ENCODE results near the gene IMPACT.

Gene IMPACT

GRCh38 chr18:24474406-24474805 is 47.9 kb downstream of the IMPACT start:
- no peak for DNase-seq (ENCODE audit: low read depth, low spot score)
- Histone ChIP-seq H3K9me3 (ENCODE audit: low read depth, low read length) (no peaks in the 10 kb centered on the region), H3K36me3 (ENCODE audit: insufficient read depth, low read length) (no peaks in the 10 kb centered on the region), H3K27ac (no peak overlapping the region), H3K9ac (ENCODE audit: insufficient read length) (no peak overlapping the region), H3K4me3 (no peak overlapping the region)
- TF ChIP-seq FOXP2 (optimal IDR thresholded peaks at IDR 0.05; ENCODE audit: control extremely low read depth, extremely low read length, insufficient read depth) (no peak), EZH2 (IDR thresholded peaks at IDR 0.05) (no peak), POLR2AphosphoS5 (IDR thresholded peaks at IDR 0.05; ENCODE audit: borderline replicate concordance, low read depth, low read length) (no peak)

- Histone ChIP-seq H3K27ac (no peak overlapping the region), H3K9me3 (ENCODE audit: low read depth, low read length) (no peaks in the 10 kb centered on the region), H3K4me3 (no peak overlapping the region), H3K9ac (ENCODE audit: insufficient read length) (no peak overlapping the region), H3K36me3 (ENCODE audit: insufficient read depth, low read length) (no peaks in the 10 kb centered on the region)
- TF ChIP-seq EZH2 (IDR thresholded peaks at IDR 0.05) (no peak), FOXP2 (optimal IDR thresholded peaks at IDR 0.05; ENCODE audit: control extremely low read depth, extremely low read length, insufficient read depth) (no peak), POLR2AphosphoS5 (IDR thresholded peaks at IDR 0.05; ENCODE audit: borderline replicate concordance, low read depth, low read length) (no peak)
- no peak for DNase-seq (ENCODE audit: low read depth, low spot score)
These were observed 49.6 kb downstream of the IMPACT start for GRCh38 chr18:24475926-24476589.

GRCh38 chr18:24479371-24479770 is 52.9 kb downstream of the IMPACT start:
- H3K27ac ChIP-seq: no peak overlapping the region
- H3K4me3 ChIP-seq: no peak overlapping the region
- no peak for DNase-seq (ENCODE audit: low read depth, low spot score)
- no peak for TF ChIP-seq FOXP2 (optimal IDR thresholded peaks at IDR 0.05; ENCODE audit: control extremely low read depth, extremely low read length, insufficient read depth)
- no peak for TF ChIP-seq POLR2AphosphoS5 (IDR thresholded peaks at IDR 0.05; ENCODE audit: borderline replicate concordance, low read depth, low read length)
- no peak for TF ChIP-seq EZH2 (IDR thresholded peaks at IDR 0.05)
- H3K9ac ChIP-seq (ENCODE audit: insufficient read length): no peak overlapping the region
- H3K36me3 ChIP-seq (ENCODE audit: insufficient read depth, low read length): no peaks in the 10 kb centered on the region
- no peaks in the 10 kb centered on the region for H3K9me3 ChIP-seq (ENCODE audit: low read depth, low read length)

GRCh38 chr18:24482821-24483220 is 56.4 kb downstream of the IMPACT start:
- no peak overlapping the region for H3K9ac ChIP-seq (ENCODE audit: insufficient read length)
- H3K27ac ChIP-seq: no peak overlapping the region

DNA sequence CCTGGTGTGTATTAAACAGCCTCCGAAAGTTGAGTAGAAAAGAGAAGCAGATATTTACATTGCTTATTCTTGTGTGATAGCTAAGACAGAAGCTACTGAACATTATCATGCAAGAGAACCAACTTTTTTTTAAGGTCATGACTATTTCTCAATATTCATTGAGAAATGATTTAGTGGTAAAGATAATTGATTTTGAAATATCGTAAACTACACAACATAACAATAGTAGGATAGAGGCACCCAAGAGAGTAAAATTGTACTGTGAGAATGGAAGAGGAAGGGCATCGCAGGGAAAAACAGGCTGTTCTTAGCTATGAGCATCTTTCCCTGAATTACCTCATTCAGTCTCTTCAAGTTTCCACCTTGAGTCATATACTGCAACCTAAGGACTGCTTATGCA is 59.2 kb downstream of the IMPACT start:
- H3K4me3 ChIP-seq: no peak overlapping the region
- no peak for DNase-seq (ENCODE audit: low read depth, low spot score)

More at GRCh38 chr18:24482821-24483220, 56.4 kb downstream of the IMPACT start:
- H3K4me3 ChIP-seq: no peak overlapping the region
- H3K36me3 ChIP-seq (ENCODE audit: insufficient read depth, low read length): no peaks in the 10 kb centered on the region
- TF ChIP-seq FOXP2 (optimal IDR thresholded peaks at IDR 0.05; ENCODE audit: control extremely low read depth, extremely low read length, insufficient read depth) (no peak), POLR2AphosphoS5 (IDR thresholded peaks at IDR 0.05; ENCODE audit: borderline replicate concordance, low read depth, low read length) (no peak), EZH2 (IDR thresholded peaks at IDR 0.05) (no peak)
- no peaks in the 10 kb centered on the region for H3K9me3 ChIP-seq (ENCODE audit: low read depth, low read length)
- no peak for DNase-seq (ENCODE audit: low read depth, low spot score)

GRCh38 chr18:24486684-24487083 is 60.2 kb downstream of the IMPACT start:
- no peaks in the 10 kb centered on the region for H3K9me3 ChIP-seq (ENCODE audit: low read depth, low read length)
- no peak for DNase-seq (ENCODE audit: low read depth, low spot score)
- no peak overlapping the region for H3K9ac ChIP-seq (ENCODE audit: insufficient read length)
- H3K36me3 ChIP-seq (ENCODE audit: insufficient read depth, low read length): no peaks in the 10 kb centered on the region
- H3K4me3 ChIP-seq: no peak overlapping the region
- no peak for TF ChIP-seq EZH2 (IDR thresholded peaks at IDR 0.05)
- no peak for TF ChIP-seq POLR2AphosphoS5 (IDR thresholded peaks at IDR 0.05; ENCODE audit: borderline replicate concordance, low read depth, low read length)
- TF ChIP-seq FOXP2 (optimal IDR thresholded peaks at IDR 0.05; ENCODE audit: control extremely low read depth, extremely low read length, insufficient read depth): no peak
- no peak overlapping the region for H3K27ac ChIP-seq

More for the DNA sequence above, 59.2 kb downstream of the IMPACT start:
- Histone ChIP-seq H3K9ac (ENCODE audit: insufficient read length) (no peak overlapping the region), H3K36me3 (ENCODE audit: insufficient read depth, low read length) (no peaks in the 10 kb centered on the region), H3K9me3 (ENCODE audit: low read depth, low read length) (no peaks in the 10 kb centered on the region), H3K27ac (no peak overlapping the region)
- no peak for TF ChIP-seq POLR2AphosphoS5 (IDR thresholded peaks at IDR 0.05; ENCODE audit: borderline replicate concordance, low read depth, low read length)
- TF ChIP-seq EZH2 (IDR thresholded peaks at IDR 0.05): no peak
- TF ChIP-seq FOXP2 (optimal IDR thresholded peaks at IDR 0.05; ENCODE audit: control extremely low read depth, extremely low read length, insufficient read depth): no peak

GRCh38 chr18:24488824-24489493 is 62.5 kb downstream of the IMPACT start:
- Histone ChIP-seq H3K36me3 (ENCODE audit: insufficient read depth, low read length) (no peaks in the 10 kb centered on the region), H3K4me3 (no peak overlapping the region), H3K9me3 (ENCODE audit: low read depth, low read length) (no peaks in the 10 kb centered on the region), H3K9ac (ENCODE audit: insufficient read length) (no peak overlapping the region), H3K27ac (no peak overlapping the region)
- TF ChIP-seq FOXP2 (optimal IDR thresholded peaks at IDR 0.05; ENCODE audit: control extremely low read depth, extremely low read length, insufficient read depth) (no peak), EZH2 (IDR thresholded peaks at IDR 0.05) (no peak), POLR2AphosphoS5 (IDR thresholded peaks at IDR 0.05; ENCODE audit: borderline replicate concordance, low read depth, low read length) (no peak)
- peak; percentile 12 for DNase-seq (ENCODE audit: low read depth, low spot score)

DNA sequence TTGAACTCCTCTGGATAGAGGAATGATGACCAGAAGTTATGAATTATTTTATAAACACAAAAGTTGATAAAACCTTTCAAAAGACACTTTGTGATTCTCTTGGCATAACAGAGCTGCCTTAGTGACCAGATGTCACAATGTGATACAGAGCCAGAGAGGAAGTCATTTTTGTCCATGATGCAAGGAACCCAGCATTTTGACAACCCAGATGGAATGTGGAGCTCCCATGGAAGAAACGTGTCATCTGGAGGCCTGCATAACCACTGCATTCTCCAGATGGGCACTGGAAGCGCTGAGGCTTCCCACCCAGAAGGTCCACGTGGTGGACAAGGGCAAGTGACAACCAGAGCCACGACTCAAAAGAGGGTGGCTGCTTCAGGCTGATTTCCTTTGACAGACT is 64.1 kb downstream of the IMPACT start:
- no peak for DNase-seq (ENCODE audit: low read depth, low spot score)

More for the DNA sequence above, 64.1 kb downstream of the IMPACT start:
- H3K9ac ChIP-seq (ENCODE audit: insufficient read length): no peak overlapping the region
- TF ChIP-seq EZH2 (IDR thresholded peaks at IDR 0.05) (no peak), FOXP2 (optimal IDR thresholded peaks at IDR 0.05; ENCODE audit: control extremely low read depth, extremely low read length, insufficient read depth) (no peak), POLR2AphosphoS5 (IDR thresholded peaks at IDR 0.05; ENCODE audit: borderline replicate concordance, low read depth, low read length) (no peak)
- H3K4me3 ChIP-seq: no peak overlapping the region
- no peaks in the 10 kb centered on the region for H3K36me3 ChIP-seq (ENCODE audit: insufficient read depth, low read length)
- H3K27ac ChIP-seq: no peak overlapping the region
- H3K9me3 ChIP-seq (ENCODE audit: low read depth, low read length): no peaks in the 10 kb centered on the region
